ENCODE measurements around the gene CDR2.
"Not testable (repeated sequence)": the region's sequence is repeated elsewhere in the genome, so short reads cannot be mapped to it uniquely, and the experiment has no call there.

Gene CDR2

GRCh38 chr16:22301423-22301822 is 73.0 kb downstream of the CDR2 start:
- DNase-seq, result not testable (repeated sequence)

- peak; percentile 10 for DNase-seq
These were observed 73.9 kb downstream of the CDR2 start for GRCh38 chr16:22300427-22301071.

DNA sequence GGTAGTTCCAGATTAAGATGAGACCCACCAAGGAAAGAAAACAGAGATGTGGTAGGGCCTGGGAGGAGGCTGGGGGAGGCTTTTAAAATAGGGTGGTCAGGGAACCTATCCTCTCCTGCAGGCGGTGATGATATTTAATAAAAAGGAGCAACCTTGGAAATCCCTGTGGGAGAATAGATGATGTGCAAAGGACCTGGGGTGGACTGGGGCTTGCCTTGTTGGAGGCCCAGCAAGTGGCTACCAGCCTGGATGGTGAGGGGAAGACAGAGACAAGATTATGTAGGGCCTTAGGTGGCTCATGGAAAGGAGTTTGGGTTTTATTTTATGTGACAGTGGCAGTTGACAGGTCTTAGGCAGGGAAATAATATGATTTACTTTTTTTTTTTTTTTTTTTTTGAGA is 75.4 kb downstream of the CDR2 start:
- DNase-seq, result no peak

- peak; percentile 82 for DNase-seq
These were observed 76.3 kb downstream of the CDR2 start for GRCh38 chr16:22297871-22298733.

GRCh38 chr16:22297114-22297870 is 77.1 kb downstream of the CDR2 start, which contains the start of gene POLR3E:
TSS of gene POLR3E (plus strand) at chr16:22297409. CDS start at chr16:22302969, 5,560 bp downstream.
- peak; percentile 87 for DNase-seq

DNA sequence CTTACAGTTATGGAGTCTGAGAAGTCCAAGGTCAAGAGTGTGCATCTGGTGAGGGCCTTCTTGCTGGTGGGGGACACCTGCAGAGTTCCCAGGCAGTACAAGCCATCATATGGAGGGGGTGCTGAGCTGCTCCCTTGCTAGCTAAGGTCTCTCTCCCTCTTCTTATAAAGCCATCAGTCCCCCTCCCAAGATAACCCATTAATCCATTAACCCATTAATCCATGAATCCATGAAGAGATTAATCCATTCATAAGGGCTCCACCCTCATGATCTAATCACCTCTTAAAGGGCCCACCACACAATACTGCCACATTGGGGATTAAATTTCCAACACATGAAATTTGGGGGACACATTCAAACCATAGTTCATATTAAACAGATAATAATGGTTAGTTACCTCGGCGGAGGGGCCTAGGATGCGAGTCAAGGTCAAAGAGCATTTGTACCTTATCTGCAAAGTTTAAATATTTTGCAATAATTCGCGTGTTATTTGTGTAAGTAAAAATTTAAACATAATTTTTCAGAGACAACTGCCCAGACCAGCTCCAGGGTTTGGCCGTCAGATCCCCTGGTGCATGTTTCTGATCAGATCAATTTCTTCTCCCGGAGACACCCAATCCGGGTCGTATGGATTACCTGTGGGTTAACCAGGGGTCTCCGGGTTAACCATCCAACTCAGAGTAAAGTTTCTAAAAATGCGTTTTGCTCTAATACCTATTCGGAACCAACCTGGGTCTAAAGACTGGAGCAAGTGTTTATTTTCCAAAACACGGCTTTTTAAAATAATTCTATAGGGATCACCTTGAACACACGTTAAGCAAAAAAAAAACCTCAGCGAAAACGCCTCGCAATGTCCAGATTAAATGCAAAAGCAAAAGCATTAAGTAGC is 78.0 kb downstream of the CDR2 start:
- DNase-seq, result peak; percentile 39

Measured in DMS79 treated with DMSO at 0.1 percent for 48 hours (cell line).